GM12865 (cell line): ENCODE results near the gene RSPH4A.

Source experiments
- DNase-seq: peaks from one replicate; pipeline ENCODE4 v3.0.0; 2010; ENCODE audit warnings: low read depth
- H3K4me3 ChIP-seq: 2 replicates; pipeline ENCODE4 v1.5.1; 2011; ENCODE audit warnings: mild to moderate bottlenecking, low read depth, low read length, control low read depth
- TF ChIP-seq, protein P1 (sequence below): IDR thresholded peaks from 2 replicates; pipeline ENCODE4 v1.5.1; 2011; ENCODE audit warnings: low read length, control low read depth, low read depth, inconsistent platforms; ENCODE audit not compliant: insufficient read depth; ENCODE audit errors: missing control alignments

RSPH4A gene

GRCh38 chr6:116575227-116575626 lies 41.1 kb upstream of the RSPH4A start:
- DNase-seq: no peak
- TF ChIP-seq, protein P1, sequence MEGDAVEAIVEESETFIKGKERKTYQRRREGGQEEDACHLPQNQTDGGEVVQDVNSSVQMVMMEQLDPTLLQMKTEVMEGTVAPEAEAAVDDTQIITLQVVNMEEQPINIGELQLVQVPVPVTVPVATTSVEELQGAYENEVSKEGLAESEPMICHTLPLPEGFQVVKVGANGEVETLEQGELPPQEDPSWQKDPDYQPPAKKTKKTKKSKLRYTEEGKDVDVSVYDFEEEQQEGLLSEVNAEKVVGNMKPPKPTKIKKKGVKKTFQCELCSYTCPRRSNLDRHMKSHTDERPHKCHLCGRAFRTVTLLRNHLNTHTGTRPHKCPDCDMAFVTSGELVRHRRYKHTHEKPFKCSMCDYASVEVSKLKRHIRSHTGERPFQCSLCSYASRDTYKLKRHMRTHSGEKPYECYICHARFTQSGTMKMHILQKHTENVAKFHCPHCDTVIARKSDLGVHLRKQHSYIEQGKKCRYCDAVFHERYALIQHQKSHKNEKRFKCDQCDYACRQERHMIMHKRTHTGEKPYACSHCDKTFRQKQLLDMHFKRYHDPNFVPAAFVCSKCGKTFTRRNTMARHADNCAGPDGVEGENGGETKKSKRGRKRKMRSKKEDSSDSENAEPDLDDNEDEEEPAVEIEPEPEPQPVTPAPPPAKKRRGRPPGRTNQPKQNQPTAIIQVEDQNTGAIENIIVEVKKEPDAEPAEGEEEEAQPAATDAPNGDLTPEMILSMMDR: no peak
- no peak overlapping the region for H3K4me3 ChIP-seq

DNA sequence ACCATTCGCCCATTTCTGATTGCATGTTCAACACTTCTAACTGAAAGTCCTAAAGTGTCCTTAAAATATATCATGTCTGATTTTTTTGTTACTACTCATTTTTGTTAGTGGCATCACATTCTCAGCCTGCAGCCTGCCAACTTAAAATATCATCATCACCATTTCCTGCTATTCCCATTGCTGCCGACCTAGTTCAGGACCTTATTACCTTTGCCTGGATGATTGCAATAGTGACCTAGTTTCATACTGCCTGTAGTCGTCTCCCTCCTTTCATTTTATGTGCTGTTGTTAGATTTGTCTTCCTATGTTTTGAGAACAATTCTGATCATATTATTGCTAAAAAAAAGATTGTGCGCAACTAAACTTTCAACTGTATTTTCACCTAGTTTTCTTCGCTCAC lies 38.8 kb upstream of the RSPH4A start:
- no peak for DNase-seq
- TF ChIP-seq, protein P1: no peak
- no peak overlapping the region for H3K4me3 ChIP-seq

GRCh38 chr6:116578335-116578734 lies 37.9 kb upstream of the RSPH4A start:
- no peak for DNase-seq
- no peak overlapping the region for H3K4me3 ChIP-seq
- TF ChIP-seq, protein P1: no peak

- TF ChIP-seq, protein P1: no peak
- DNase-seq: no peak
- H3K4me3 ChIP-seq: no peak overlapping the region
Measured at GRCh38 chr6:116579143-116579542, 37.1 kb upstream of the RSPH4A start.

GRCh38 chr6:116580198-116580597 lies 36.1 kb upstream of the RSPH4A start:
- DNase-seq: no peak
- TF ChIP-seq, protein P1: no peak
- H3K4me3 ChIP-seq: no peak overlapping the region

DNA sequence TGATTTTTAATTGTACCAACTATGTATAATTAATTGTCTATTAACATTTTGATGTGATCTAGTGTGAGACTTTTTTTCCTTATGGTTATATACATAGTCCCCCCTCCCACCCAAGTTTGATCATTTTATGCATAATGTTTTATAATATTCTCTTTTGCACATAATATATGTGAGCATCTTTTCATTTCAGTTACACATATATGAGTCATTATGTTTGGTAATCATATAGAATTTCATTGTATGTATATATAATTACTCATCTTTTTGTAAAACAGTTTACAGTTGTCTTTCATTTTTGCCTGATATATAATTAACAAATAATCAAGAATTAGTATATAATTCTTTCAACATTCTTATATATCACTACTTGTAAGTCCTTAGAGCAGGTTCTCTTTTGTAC lies 30.0 kb upstream of the RSPH4A start:
- TF ChIP-seq, protein P1: no peak
- H3K4me3 ChIP-seq: no peak overlapping the region
- DNase-seq: no peak

DNA sequence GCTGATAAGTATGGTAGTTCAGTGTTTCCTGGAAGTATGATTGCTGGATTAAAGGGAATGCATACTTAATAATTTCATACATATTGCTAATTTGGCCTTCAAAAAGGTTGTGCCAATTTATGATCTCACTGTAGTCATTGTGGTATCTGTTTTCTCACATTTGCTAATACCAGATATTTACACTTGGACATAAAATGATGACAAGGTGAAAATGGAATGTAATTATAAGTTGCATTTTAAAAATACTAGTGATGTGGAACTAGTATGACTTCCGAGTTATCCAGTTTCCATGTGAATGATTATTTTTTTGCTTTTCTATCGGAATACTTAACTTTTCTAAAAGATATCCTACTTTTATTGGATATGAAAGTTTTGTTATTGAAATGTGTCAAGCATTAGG lies 29.5 kb upstream of the RSPH4A start:
- TF ChIP-seq, protein P1: no peak
- H3K4me3 ChIP-seq: no peak overlapping the region
- DNase-seq: no peak
